HEK293 (cell line): ENCODE measurements around the gene C1orf174.

Experiments used
- CTCF ChIA-PET: fragments of 350-600 bp; formaldehyde crosslinking; extraction: SDS; loops from one replicate; lab custom pipeline; 2021; ENCODE audit warnings: antibody characterized with exemption; lab: Yijun Ruan, JAX
- POLR2A ChIA-PET: fragments of 300-600 bp; formaldehyde crosslinking; extraction: SDS; loops from one replicate; lab custom pipeline; 2020; ENCODE audit warnings: antibody characterized with exemption, inconsistent platforms; lab: Yijun Ruan, JAX
- H3K27ac ChIP-seq: fragments of 200-500 bp; sonication (Bioruptor generic); 2 replicates; pipeline ENCODE4 v1.5.1; 2014; ENCODE audit warnings: low read depth, low read length, control low read depth, inconsistent platforms; ENCODE audit errors: extremely low read depth
- H3K36me3 ChIP-seq, 2 experiments: fragments of 200-500 bp in 1 of 2; sonication (Bioruptor generic) in 1 of 2; 1 replicate in 1 of 2; 2 replicates in 1 of 2; pipeline ENCODE4 v1.5.1; 2014 to 2017; ENCODE audit warnings: inconsistent platforms in 2 of 2, low read length in 2 of 2; ENCODE audit not compliant: control insufficient read depth in 2 of 2, insufficient read depth in 1 of 2
- H3K4me1 ChIP-seq: fragments of 200-500 bp; sonication (Bioruptor generic); 2 replicates; pipeline ENCODE4 v1.5.1; 2014; ENCODE audit warnings: mild to moderate bottlenecking, low read length, inconsistent platforms; ENCODE audit not compliant: control insufficient read depth, insufficient read depth
- H3K4me3 ChIP-seq: 2 replicates; pipeline ENCODE4 v1.5.1; 2011; ENCODE audit warnings: low read depth, mild to moderate bottlenecking, control low read depth, low read length, moderate library complexity
- H3K9me3 ChIP-seq: fragments of 200-500 bp; sonication (Bioruptor generic); 2 replicates; pipeline ENCODE4 v1.5.1; 2014; ENCODE audit warnings: low read depth, low read length, inconsistent platforms; ENCODE audit not compliant: control insufficient read depth, insufficient read depth
- KLF17 ChIP-seq: fragments of 450-650 bp; formaldehyde crosslinking; IDR thresholded peaks from 2 replicates; pipeline ENCODE4 v1.5.1; 2016; ENCODE audit warnings: missing biosample characterization, missing genetic modification characterization
- PRDM1 ChIP-seq: fragments of 450-650 bp; formaldehyde crosslinking; IDR thresholded peaks from 2 replicates; pipeline ENCODE4; 2016; ENCODE audit warnings: missing biosample characterization, missing genetic modification characterization
- REST ChIP-seq: fragments of 450-650 bp; formaldehyde crosslinking; IDR thresholded peaks from 2 replicates; pipeline ENCODE4 v1.5.1; 2016; ENCODE audit warnings: missing biosample characterization, missing genetic modification characterization
- ZBTB10 ChIP-seq: fragments of 450-650 bp; formaldehyde crosslinking; IDR thresholded peaks from 2 replicates; pipeline ENCODE4 v1.5.1; 2016; ENCODE audit warnings: missing biosample characterization, missing genetic modification characterization
- ZBTB8A ChIP-seq: fragments of 450-650 bp; formaldehyde crosslinking; IDR thresholded peaks from 2 replicates; pipeline ENCODE4 v1.5.1; 2016; ENCODE audit warnings: missing biosample characterization, missing genetic modification characterization
- ZNF10 ChIP-seq: fragments of 450-650 bp; formaldehyde crosslinking; IDR thresholded peaks from 2 replicates; pipeline ENCODE4 v1.5.1; 2017; ENCODE audit warnings: missing biosample characterization, missing genetic modification characterization
- ZNF132 ChIP-seq: fragments of 450-650 bp; formaldehyde crosslinking; IDR thresholded peaks from 2 replicates; pipeline ENCODE4 v1.5.1; 2017; ENCODE audit warnings: missing biosample characterization, missing genetic modification characterization, borderline replicate concordance
- ZNF175 ChIP-seq: fragments of 450-650 bp; formaldehyde crosslinking; IDR thresholded peaks from 2 replicates; pipeline ENCODE4 v1.5.1; 2016; ENCODE audit warnings: missing biosample characterization, missing genetic modification characterization
- ZNF2 ChIP-seq: fragments of 450-650 bp; formaldehyde crosslinking; IDR thresholded peaks from 2 replicates; pipeline ENCODE4 v1.5.1; 2016; ENCODE audit warnings: missing biosample characterization, missing genetic modification characterization
- ZNF211 ChIP-seq: fragments of 450-650 bp; formaldehyde crosslinking; IDR thresholded peaks from 2 replicates; pipeline ENCODE4 v1.5.1; 2016; ENCODE audit warnings: low read depth, missing biosample characterization, missing genetic modification characterization
- ZNF335 ChIP-seq: fragments of 450-650 bp; formaldehyde crosslinking; conservative IDR thresholded peaks from 2 replicates; pipeline ENCODE4 v1.5.1; 2016; ENCODE audit warnings: missing biosample characterization, missing genetic modification characterization
- ZNF366 ChIP-seq: fragments of 450-650 bp; formaldehyde crosslinking; conservative IDR thresholded peaks from 2 replicates; pipeline ENCODE4 v1.5.1; 2016; ENCODE audit warnings: missing biosample characterization, missing genetic modification characterization
- ZNF561 ChIP-seq: fragments of 450-650 bp; IDR thresholded peaks from 2 replicates; pipeline ENCODE4 v1.5.1; 2018; ENCODE audit warnings: missing biosample characterization, missing genetic modification characterization, borderline replicate concordance
- ZNF664 ChIP-seq: fragments of 450-650 bp; formaldehyde crosslinking; IDR thresholded peaks from 2 replicates; pipeline ENCODE4 v1.5.1; 2016; ENCODE audit warnings: missing biosample characterization, missing genetic modification characterization
- ZNF670 ChIP-seq: fragments of 450-650 bp; formaldehyde crosslinking; IDR thresholded peaks from 2 replicates; pipeline ENCODE4 v1.5.1; 2016; ENCODE audit warnings: missing biosample characterization, missing genetic modification characterization, low read depth
- ZNF785 ChIP-seq: fragments of 450-650 bp; formaldehyde crosslinking; IDR thresholded peaks from 2 replicates; pipeline ENCODE4 v1.5.1; 2016; ENCODE audit warnings: missing biosample characterization, missing genetic modification characterization
- TF ChIP-seq, protein P1 (sequence below): fragments of 450-650 bp; formaldehyde crosslinking; IDR thresholded peaks from 2 replicates; pipeline ENCODE4 v1.5.1; 2016; ENCODE audit warnings: missing biosample characterization, missing genetic modification characterization
- TF ChIP-seq, protein P2 (sequence below): fragments of 450-650 bp; formaldehyde crosslinking; IDR thresholded peaks from 2 replicates; pipeline ENCODE4 v1.5.1; 2016; ENCODE audit warnings: missing biosample characterization, missing genetic modification characterization, borderline replicate concordance

Gene C1orf174

DNA sequence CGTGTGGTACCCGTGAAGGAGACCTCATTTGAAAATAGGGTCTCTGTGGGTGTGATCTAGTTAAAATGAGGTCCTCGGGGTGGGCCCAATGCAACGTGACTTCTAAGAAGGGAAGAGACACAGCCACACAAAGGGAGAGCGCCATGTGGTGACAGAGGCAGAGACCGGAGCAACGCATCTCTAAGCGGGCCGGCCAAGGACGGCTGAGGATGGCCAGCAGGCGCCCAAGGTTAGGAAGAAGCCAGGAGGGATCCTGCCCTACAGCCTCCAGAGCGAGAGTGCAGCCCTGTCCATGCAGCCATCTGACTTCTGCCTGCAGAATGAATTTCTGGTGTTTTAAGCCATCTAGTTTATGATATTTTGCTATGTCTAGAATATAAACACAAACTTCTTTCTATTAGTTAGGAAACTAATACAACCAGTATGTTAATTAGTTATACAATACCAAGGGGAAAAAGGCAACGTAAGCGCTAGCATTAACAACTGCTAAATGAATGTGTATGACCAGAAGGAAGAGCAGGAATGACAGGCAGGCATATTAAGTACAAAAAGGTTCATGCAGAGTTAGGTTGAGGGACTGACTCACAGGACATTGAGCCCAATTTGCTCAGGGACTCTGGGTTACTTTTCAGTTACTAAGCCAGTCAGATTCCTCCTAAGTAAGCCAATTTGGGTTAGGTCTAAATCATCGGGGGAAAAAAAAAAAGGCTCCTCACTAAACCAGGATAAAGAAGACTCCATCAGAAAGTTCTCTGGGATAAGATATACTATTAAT, 47.2 kb downstream of the C1orf174 start:
- no peak overlapping the region for H3K4me3 ChIP-seq
- CTCF ChIA-PET, result no interaction called here
- no peak overlapping the region for H3K27ac ChIP-seq
- POLR2A ChIA-PET, result no interaction called here
- H3K36me3 ChIP-seq, result peaks cover 0 to 42% of the 10 kb centered on the region in 2 experiments
- no peak for TF ChIP-seq ZNF175 (tag by site-specific recombination)
- TF ChIP-seq ZNF335, result no peak
- TF ChIP-seq, protein P1, sequence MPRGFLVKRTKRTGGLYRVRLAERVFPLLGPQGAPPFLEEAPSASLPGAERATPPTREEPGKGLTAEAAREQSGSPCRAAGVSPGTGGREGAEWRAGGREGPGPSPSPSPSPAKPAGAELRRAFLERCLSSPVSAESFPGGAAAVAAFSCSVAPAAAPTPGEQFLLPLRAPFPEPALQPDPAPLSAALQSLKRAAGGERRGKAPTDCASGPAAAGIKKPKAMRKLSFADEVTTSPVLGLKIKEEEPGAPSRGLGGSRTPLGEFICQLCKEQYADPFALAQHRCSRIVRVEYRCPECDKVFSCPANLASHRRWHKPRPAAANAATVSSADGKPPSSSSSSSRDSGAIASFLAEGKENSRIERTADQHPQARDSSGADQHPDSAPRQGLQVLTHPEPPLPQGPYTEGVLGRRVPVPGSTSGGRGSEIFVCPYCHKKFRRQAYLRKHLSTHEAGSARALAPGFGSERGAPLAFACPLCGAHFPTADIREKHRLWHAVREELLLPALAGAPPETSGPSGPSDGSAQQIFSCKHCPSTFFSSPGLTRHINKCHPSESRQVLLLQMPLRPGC (tag by site-specific recombination), result no peak
- no peak for TF ChIP-seq ZBTB10 (tag by site-specific recombination)
- no peak for TF ChIP-seq ZNF132 (tag by site-specific recombination)
- no peaks in the 10 kb centered on the region; the same call in 1 of the 2 replicates for H3K4me1 ChIP-seq
- H3K9me3 ChIP-seq, result no peaks in the 10 kb centered on the region

DNA sequence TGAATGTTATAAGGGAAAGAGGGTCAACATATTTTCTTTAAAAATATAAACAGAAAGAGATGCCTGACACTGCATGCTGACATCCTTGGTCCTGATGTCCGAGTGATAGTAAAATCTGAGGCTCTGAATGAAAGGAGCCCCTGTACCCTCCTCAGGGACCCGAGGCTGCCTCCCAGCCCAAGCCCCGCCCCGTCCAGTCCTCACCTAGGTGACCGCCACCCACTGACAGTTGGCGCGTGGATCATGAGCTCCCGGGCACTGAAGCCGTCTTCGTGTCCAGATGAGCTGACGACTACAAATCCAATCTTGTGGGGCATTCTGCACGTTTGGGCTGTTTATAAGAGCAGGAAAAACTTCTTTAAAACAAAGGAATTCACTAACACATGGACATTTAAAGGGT, 48.0 kb downstream of the C1orf174 start:
- ChIA-PET CTCF (no interaction called here), POLR2A (no interaction called here)
- Histone ChIP-seq H3K36me3 (peaks cover 0 to 50% of the 10 kb centered on the region in 2 experiments), H3K9me3 (no peaks in the 10 kb centered on the region), H3K27ac (no peak overlapping the region), H3K4me3 (no peak overlapping the region), H3K4me1 (no peaks in the 10 kb centered on the region; the same call in 1 of the 2 replicates)
- no peak for TF ChIP-seq KLF17 (tag by site-specific recombination)
- TF ChIP-seq PRDM1 (tag by site-specific recombination), result no peak
- no peak for TF ChIP-seq ZNF366 (tag by site-specific recombination)
- TF ChIP-seq ZNF211, result no peak
- TF ChIP-seq ZNF561 (tag by site-specific recombination), result no peak

DNA sequence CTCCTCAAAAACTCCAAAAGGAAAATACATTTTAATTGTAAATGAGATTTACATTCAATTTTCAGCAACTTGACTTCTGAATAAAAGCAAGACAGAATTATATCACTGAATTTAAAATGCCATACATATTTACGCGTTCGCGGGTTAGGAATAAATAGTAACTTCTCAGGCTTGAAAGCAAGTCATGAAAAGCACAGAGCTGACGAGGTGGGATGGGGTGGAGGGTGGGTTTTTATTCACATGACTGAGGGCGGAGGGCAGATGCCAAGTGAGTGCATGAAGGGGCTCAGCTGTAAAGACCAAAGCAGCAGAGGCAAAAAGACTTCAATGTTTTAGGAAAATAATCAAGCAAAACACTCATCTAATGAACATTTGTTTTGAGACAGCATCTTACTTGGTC, 48.8 kb downstream of the C1orf174 start:
- POLR2A ChIA-PET, result no interaction called here
- no peaks in the 10 kb centered on the region; the same call in 1 of the 2 replicates for H3K4me1 ChIP-seq
- no peak for TF ChIP-seq ZNF561 (tag by site-specific recombination)
- no peak for TF ChIP-seq ZNF670 (tag by site-specific recombination)
- no peak for TF ChIP-seq ZNF10 (tag by site-specific recombination)
- TF ChIP-seq REST (tag by site-specific recombination), result no peak
- TF ChIP-seq ZBTB8A (tag by site-specific recombination), result no peak
- TF ChIP-seq, protein P2, sequence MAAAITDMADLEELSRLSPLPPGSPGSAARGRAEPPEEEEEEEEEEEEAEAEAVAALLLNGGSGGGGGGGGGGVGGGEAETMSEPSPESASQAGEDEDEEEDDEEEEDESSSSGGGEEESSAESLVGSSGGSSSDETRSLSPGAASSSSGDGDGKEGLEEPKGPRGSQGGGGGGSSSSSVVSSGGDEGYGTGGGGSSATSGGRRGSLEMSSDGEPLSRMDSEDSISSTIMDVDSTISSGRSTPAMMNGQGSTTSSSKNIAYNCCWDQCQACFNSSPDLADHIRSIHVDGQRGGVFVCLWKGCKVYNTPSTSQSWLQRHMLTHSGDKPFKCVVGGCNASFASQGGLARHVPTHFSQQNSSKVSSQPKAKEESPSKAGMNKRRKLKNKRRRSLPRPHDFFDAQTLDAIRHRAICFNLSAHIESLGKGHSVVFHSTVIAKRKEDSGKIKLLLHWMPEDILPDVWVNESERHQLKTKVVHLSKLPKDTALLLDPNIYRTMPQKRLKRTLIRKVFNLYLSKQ (tag by site-specific recombination), result no peak
- TF ChIP-seq ZNF664, result no peak
- no peak for TF ChIP-seq ZNF2 (tag by site-specific recombination)
- TF ChIP-seq ZNF785, result no peak
- no peak overlapping the region for H3K4me3 ChIP-seq
- peaks cover 0 to 58% of the 10 kb centered on the region in 2 experiments for H3K36me3 ChIP-seq
- H3K9me3 ChIP-seq, result no peaks in the 10 kb centered on the region
- CTCF ChIA-PET, result no interaction called here
- H3K27ac ChIP-seq, result no peak overlapping the region
